ENCODE measurements around the gene FNBP1.

DNA sequence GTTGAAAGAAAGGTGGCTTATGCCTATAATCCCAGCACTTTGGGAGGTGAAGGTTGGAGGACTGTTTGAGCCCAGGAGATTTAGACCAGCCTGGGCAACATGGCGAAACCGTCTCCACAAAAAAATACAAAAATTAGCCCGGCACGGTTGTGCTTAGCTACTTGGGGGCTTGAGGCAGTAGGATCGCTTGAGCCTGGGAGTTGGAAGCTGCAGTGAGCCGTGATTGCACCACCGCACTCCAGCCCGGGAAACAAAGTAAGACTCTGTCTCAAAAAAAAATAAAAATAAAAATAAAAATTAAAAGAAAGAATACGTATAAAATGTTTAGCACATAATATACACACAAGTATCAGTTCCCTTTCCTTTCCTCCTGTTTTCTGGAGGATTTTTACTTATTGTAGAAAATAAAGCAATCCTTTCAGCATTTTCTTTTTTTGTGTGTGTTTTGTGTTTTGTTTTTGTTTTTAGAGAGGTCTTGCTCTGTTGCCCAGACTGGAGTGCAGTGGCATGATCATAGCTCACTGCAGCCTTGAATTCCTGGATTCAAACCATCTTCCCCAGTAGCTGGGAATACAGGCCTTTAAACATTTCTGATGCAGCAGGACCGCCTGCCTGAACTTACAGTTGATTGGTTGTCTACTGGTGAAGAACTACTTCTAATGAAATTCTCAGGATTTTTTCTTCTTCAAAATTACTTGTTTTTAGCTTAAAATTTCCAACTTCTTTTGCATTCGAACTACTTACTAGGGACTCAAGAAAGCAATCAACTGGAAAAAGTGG, 6.6 kb upstream of the FNBP1 start:
- TF ChIP-seq HDGF (IDR thresholded peaks at IDR 0.05; ENCODE audit: borderline replicate concordance), result no peak
- TF ChIP-seq ARNT (IDR thresholded peaks at IDR 0.05), result no peak
- TF ChIP-seq TARDBP (IDR thresholded peaks at IDR 0.05), result no peak
- TF ChIP-seq ELF4 (IDR thresholded peaks at IDR 0.05), result no peak
- TF ChIP-seq CTBP1 (IDR thresholded peaks at IDR 0.05; ENCODE audit: borderline replicate concordance), result no peak
- TF ChIP-seq SP1 (IDR thresholded peaks at IDR 0.05), result no peak
- no peak for TF ChIP-seq FOXA1 (IDR thresholded peaks at IDR 0.05)
- no peak for TF ChIP-seq BHLHE40 (IDR thresholded peaks at IDR 0.05; ENCODE audit: borderline replicate concordance)
- TF ChIP-seq SUZ12 (IDR thresholded peaks at IDR 0.05), result no peak
- no peak for TF ChIP-seq FOXK2 (IDR thresholded peaks at IDR 0.05)
- TF ChIP-seq FOXM1 (IDR thresholded peaks at IDR 0.05; ENCODE audit: borderline replicate concordance), result no peak
- TF ChIP-seq, protein P1, sequence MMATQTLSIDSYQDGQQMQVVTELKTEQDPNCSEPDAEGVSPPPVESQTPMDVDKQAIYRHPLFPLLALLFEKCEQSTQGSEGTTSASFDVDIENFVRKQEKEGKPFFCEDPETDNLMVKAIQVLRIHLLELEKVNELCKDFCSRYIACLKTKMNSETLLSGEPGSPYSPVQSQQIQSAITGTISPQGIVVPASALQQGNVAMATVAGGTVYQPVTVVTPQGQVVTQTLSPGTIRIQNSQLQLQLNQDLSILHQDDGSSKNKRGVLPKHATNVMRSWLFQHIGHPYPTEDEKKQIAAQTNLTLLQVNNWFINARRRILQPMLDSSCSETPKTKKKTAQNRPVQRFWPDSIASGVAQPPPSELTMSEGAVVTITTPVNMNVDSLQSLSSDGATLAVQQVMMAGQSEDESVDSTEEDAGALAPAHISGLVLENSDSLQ (IDR thresholded peaks at IDR 0.05), result no peak
